H9 (cell line): ENCODE data around the gene GLB1L2. TPM values are rescaled to one million over a fixed set of nuclear protein-coding genes. Genes with fewer than 3 reads are reported as not detected.

Source experiments
- DNase-seq: peaks from one replicate; pipeline ENCODE4 v3.0.0-alpha.2; 2017
- H2AFZ ChIP-seq: one replicate; pipeline ENCODE4 v1.6.1; 2013; ENCODE audit warnings: mild to moderate bottlenecking, low read length, control low read depth, moderate library complexity
- H2AK5ac ChIP-seq: 2 replicates; pipeline ENCODE4 v1.6.1; 2013; ENCODE audit warnings: low read length, control low read depth, mixed read lengths; ENCODE audit not compliant: insufficient read length
- H2BK120ac ChIP-seq: one replicate; pipeline ENCODE4 v1.6.1; 2013; ENCODE audit warnings: low read depth, mild to moderate bottlenecking, low read length, control low read depth, inconsistent platforms; ENCODE audit not compliant: poor library complexity, severe bottlenecking
- H2BK12ac ChIP-seq: 2 replicates; pipeline ENCODE4 v1.6.1; 2013; ENCODE audit warnings: low read length, control low read depth, mixed read lengths, low read depth; ENCODE audit not compliant: insufficient read length
- H2BK15ac ChIP-seq: 2 replicates; pipeline ENCODE4 v1.6.1; 2013; ENCODE audit warnings: low read depth, low read length, control low read depth
- H2BK20ac ChIP-seq: one replicate; pipeline ENCODE4 v1.6.1; 2013; ENCODE audit warnings: low read depth, mild to moderate bottlenecking, low read length, control low read depth, inconsistent platforms; ENCODE audit not compliant: poor library complexity, severe bottlenecking
- H2BK5ac ChIP-seq: 2 replicates; pipeline ENCODE4 v1.6.1; 2013; ENCODE audit warnings: low read length, control low read depth, mixed read lengths; ENCODE audit not compliant: insufficient read length
- H3K14ac ChIP-seq: 2 replicates; pipeline ENCODE4 v1.6.1; 2013; ENCODE audit warnings: low read length, control low read depth; ENCODE audit not compliant: insufficient read depth
- H3K18ac ChIP-seq: 2 replicates; pipeline ENCODE4 v1.6.1; 2013; ENCODE audit warnings: low read depth, mild to moderate bottlenecking, mixed read lengths, low read length, control low read depth; ENCODE audit not compliant: insufficient read length
- H3K23ac ChIP-seq: 2 replicates; pipeline ENCODE4 v1.6.1; 2013; ENCODE audit warnings: low read length, control low read depth, mixed read lengths, low read depth; ENCODE audit not compliant: insufficient read length
- H3K23me2 ChIP-seq: 2 replicates; pipeline ENCODE4 v1.6.1; 2013; ENCODE audit warnings: low read depth, mild to moderate bottlenecking, mixed read lengths, low read length, control low read depth; ENCODE audit not compliant: insufficient read length, poor library complexity, severe bottlenecking
- H3K27ac ChIP-seq: 2 replicates; pipeline ENCODE4 v1.5.1; 2013; ENCODE audit warnings: low read length, control low read depth, mixed read lengths, low read depth; ENCODE audit not compliant: insufficient read length
- H3K27me3 ChIP-seq: 2 replicates; pipeline ENCODE4 v1.6.1; 2013; ENCODE audit warnings: low read length, control low read depth, inconsistent platforms; ENCODE audit not compliant: insufficient read depth
- H3K4ac ChIP-seq: 2 replicates; pipeline ENCODE4 v1.6.1; 2013; ENCODE audit warnings: low read depth, mild to moderate bottlenecking, control low read depth, inconsistent platforms, low read length, moderate library complexity
- H3K4me1 ChIP-seq: 2 replicates; pipeline ENCODE4 v1.6.1; 2013; ENCODE audit warnings: low read length, control low read depth, inconsistent platforms; ENCODE audit not compliant: insufficient read depth
- H3K4me2 ChIP-seq: 2 replicates; pipeline ENCODE4 v1.6.1; 2013; ENCODE audit warnings: low read length, control low read depth, mixed read lengths; ENCODE audit not compliant: insufficient read length, insufficient read depth
- H3K56ac ChIP-seq: 2 replicates; pipeline ENCODE4 v1.6.1; 2013; ENCODE audit warnings: low read depth, mild to moderate bottlenecking, mixed read lengths, low read length, control low read depth; ENCODE audit not compliant: insufficient read length
- H3K79me1 ChIP-seq: 2 replicates; pipeline ENCODE4 v1.6.1; 2013; ENCODE audit warnings: low read depth, mild to moderate bottlenecking, moderate library complexity, low read length, control low read depth, inconsistent platforms; ENCODE audit not compliant: insufficient read depth, poor library complexity, severe bottlenecking
- H3K79me2 ChIP-seq: 2 replicates; pipeline ENCODE4 v1.6.1; 2013; ENCODE audit warnings: low read length, control low read depth, inconsistent platforms; ENCODE audit not compliant: insufficient read depth
- H3K9ac ChIP-seq: 2 replicates; pipeline ENCODE4 v1.6.1; 2013; ENCODE audit warnings: low read length, control low read depth, mixed read lengths; ENCODE audit not compliant: insufficient read length; ENCODE audit errors: extremely low read depth
- H3K9me3 ChIP-seq: one replicate; pipeline ENCODE4 v1.6.1; 2013; ENCODE audit warnings: low read depth, low read length, inconsistent platforms; ENCODE audit not compliant: control insufficient read depth
- H3T11ph ChIP-seq: one replicate; pipeline ENCODE4 v1.6.1; 2013; ENCODE audit warnings: mild to moderate bottlenecking, low read length, control low read depth, inconsistent platforms
- H4K20me1 ChIP-seq: one replicate; pipeline ENCODE4 v1.6.1; 2013; ENCODE audit not compliant: control insufficient read depth, insufficient read length, insufficient read depth
- H4K5ac ChIP-seq: 2 replicates; pipeline ENCODE4 v1.6.1; 2013; ENCODE audit warnings: low read depth, mild to moderate bottlenecking, mixed read lengths, low read length, control low read depth; ENCODE audit not compliant: insufficient read length
- H4K8ac ChIP-seq: replicated peaks from 2 replicates; pipeline ENCODE4 v1.6.1; 2013; ENCODE audit warnings: low read length, control low read depth, mixed read lengths, low read depth; ENCODE audit not compliant: insufficient read length
- H4K91ac ChIP-seq: 2 replicates; pipeline ENCODE4 v1.6.1; 2013; ENCODE audit warnings: low read depth, mild to moderate bottlenecking, moderate library complexity, mixed read lengths, low read length, control low read depth; ENCODE audit not compliant: insufficient read length
- H3K27ac Mint-ChIP-seq, 3 experiments: 2 replicates in 2 of 3; 3 replicates in 1 of 3; pipeline ENCODE4 v1.8.0; 2020 to 2021; ENCODE audit warnings: mixed read lengths in 3 of 3, mild to moderate bottlenecking in 1 of 3, moderate library complexity in 1 of 3
- H3K27me3 Mint-ChIP-seq: 2 replicates; pipeline ENCODE4 v1.8.0; 2021; ENCODE audit warnings: low read depth, mild to moderate bottlenecking, moderate library complexity, mixed read lengths
- H3K36me3 Mint-ChIP-seq, 3 experiments: 2 replicates in 2 of 3; 3 replicates in 1 of 3; pipeline ENCODE4 v1.8.0; 2020 to 2021; ENCODE audit warnings: low read depth in 3 of 3, mixed read lengths in 3 of 3; ENCODE audit not compliant: insufficient read depth in 1 of 3
- H3K4me1 Mint-ChIP-seq, 2 experiments: 2 replicates each; pipeline ENCODE4 v1.8.0; 2020; ENCODE audit warnings: mixed read lengths in 2 of 2
- H3K4me3 Mint-ChIP-seq, 2 experiments: 2 replicates in 1 of 2; 3 replicates in 1 of 2; pipeline ENCODE4 v1.8.0; 2020 to 2021; ENCODE audit warnings: mild to moderate bottlenecking in 2 of 2, mixed read lengths in 2 of 2, moderate library complexity in 1 of 2
- H3K9me3 Mint-ChIP-seq, 2 experiments: 2 replicates in 1 of 2; 3 replicates in 1 of 2; pipeline ENCODE4 v1.8.0; 2020; ENCODE audit warnings: mild to moderate bottlenecking in 2 of 2, mixed read lengths in 2 of 2, moderate library complexity in 1 of 2
- CTCF ChIP-seq: fragments of 200-600 bp; sonication (generic); conservative IDR thresholded peaks from 3 replicates; pipeline ENCODE4 v1.8.0; 2021; ENCODE audit warnings: antibody characterized with exemption, mild to moderate bottlenecking
- WGBS: extraction: QIAGEN DNeasy Blood & Tissue Kit; methylation state at CpG from one replicate; pipeline ENCODE4 v1.1.7; 2013; ENCODE audit warnings: missing lambda C conversion rate, low lambda C conversion rate, mixed read lengths; ENCODE audit not compliant: insufficient read length; ENCODE audit errors: extremely low coverage; 5-methylcytosine and 5-hydroxymethylcytosine counted together
- total RNA-seq: library from RNA; stranded (reverse); gene quantifications from 2 replicates; pipeline ENCODE4 v1.2.1, GENCODE V29; 2021

The GLB1L2 gene
- total RNA-seq, 1 experiment from 2014 or later, result 2.4 TPM

- H2BK15ac ChIP-seq, result no peak overlapping the region
- H3K79me1 ChIP-seq, result no peaks in the 10 kb centered on the region
- TF ChIP-seq CTCF, result no peak
- H3K27ac Mint-ChIP-seq, result peak overlapping the region in 1 of 3 experiments; percentile 59; a peak in 1 of 7 replicates
- no peaks in the 10 kb centered on the region for H4K20me1 ChIP-seq
- no peak overlapping the region for H3K56ac ChIP-seq
- H3K79me2 ChIP-seq, result no peaks in the 10 kb centered on the region
- H3K36me3 Mint-ChIP-seq, result no peaks in the 10 kb centered on the region; a peak in 1 of 7 replicates
- no peak overlapping the region for H2BK120ac ChIP-seq
- no peak overlapping the region for H3K9ac ChIP-seq
- no peak overlapping the region for H3K23ac ChIP-seq
- no peak overlapping the region; the same call in 1 of the 2 replicates for H3K14ac ChIP-seq
- no peak overlapping the region for H3K18ac ChIP-seq
- no peak overlapping the region for H3K4me2 ChIP-seq
- H3K4ac ChIP-seq, result no peak overlapping the region
- H2BK12ac ChIP-seq, result no peak overlapping the region
- no peak overlapping the region for H3K4me3 Mint-ChIP-seq
- no peak overlapping the region for H2BK20ac ChIP-seq
- no peak overlapping the region for H2AFZ ChIP-seq
- no peak overlapping the region for H4K5ac ChIP-seq
- peaks cover 21% of the 10 kb centered on the region for H3K27me3 Mint-ChIP-seq
- no peak overlapping the region for H2BK5ac ChIP-seq
- H4K8ac ChIP-seq, result no peak overlapping the region
- no peaks in the 10 kb centered on the region for H3K4me1 ChIP-seq
- no peaks in the 10 kb centered on the region for H3K23me2 ChIP-seq
- no peaks in the 10 kb centered on the region for H3K9me3 Mint-ChIP-seq
- WGBS, result no CpG with 5 or more reads among the region's 19 CpGs
- H3K27ac ChIP-seq, result no peak overlapping the region
- no peaks in the 10 kb centered on the region for H3K27me3 ChIP-seq
- no peaks in the 10 kb centered on the region for H3K9me3 ChIP-seq
- no peak overlapping the region for H4K91ac ChIP-seq
- H3T11ph ChIP-seq, result no peak overlapping the region
- no peak for DNase-seq
- H2AK5ac ChIP-seq, result no peak overlapping the region
- H3K4me1 Mint-ChIP-seq, result peaks cover 4 to 7% of the 10 kb centered on the region in 2 experiments; a peak in 3 of 4 replicates
Measured at GRCh38 chr11:134370526-134371435, 39.0 kb downstream of the GLB1L2 start.
